HepG2 (cell line): ENCODE measurements around the gene GCH1. TPM values are rescaled to one million over a fixed set of nuclear protein-coding genes. Genes with fewer than 3 reads are reported as not detected.

ENCODE experiments used
- ATAC-seq: fragments of 200-7000 bp; cut with Tn5 transposase; 3 replicates; pipeline ENCODE4 v1.9.1; 2020; ENCODE audit warnings: mild to moderate bottlenecking, moderate library complexity
- BruUV-seq: library from RNA; stranded (reverse); fragments of 400-500 nt; replicated peaks from 2 replicates; lab custom pipeline; 2021; lab: Mats Ljungman, UMichigan
- CTCF ChIA-PET: fragments of 300-600 bp; formaldehyde crosslinking; extraction: SDS; loops from one replicate; lab custom pipeline; 2021; ENCODE audit warnings: low total read pairs, inconsistent platforms, low intra/inter-chr PET ratio; lab: Yijun Ruan, JAX
- POLR2A ChIA-PET: fragments of 350-600 bp; sonication (Branson Sonifier 250); formaldehyde crosslinking; loops from one replicate; lab custom pipeline; 2020; ENCODE audit warnings: antibody characterized with exemption, inconsistent platforms; lab: Yijun Ruan, JAX
- DNase-seq: peaks from one replicate; pipeline ENCODE4 v3.0.0-alpha.2; 2015; ENCODE audit warnings: low spot score
- FAIRE-seq: peaks from 3 replicates; lab custom pipeline; 2011; peaks lifted over from hg19 to GRCh38; lab: Jason Lieb, UNC
- H2AFZ ChIP-seq: one replicate; pipeline ENCODE4 v1.6.1; 2011; ENCODE audit warnings: low read length, inconsistent platforms
- H3K27ac ChIP-seq: fragments of 300-600 bp; 3 replicates; pipeline ENCODE4 v1.8.0; 2011; ENCODE audit warnings: mixed run types, mild to moderate bottlenecking, mixed read lengths, low read length, inconsistent platforms; ENCODE audit not compliant: insufficient read depth; ENCODE audit errors: extremely low read length
- H3K27me3 ChIP-seq, 2 experiments: fragments of 200-600 bp in 1 of 2; 2 replicates in 1 of 2; 3 replicates in 1 of 2; pipeline versions ENCODE4 v1.6.0 to v1.8.0; 2011; ENCODE audit warnings: low read length in 2 of 2, mild to moderate bottlenecking in 2 of 2, moderate library complexity in 2 of 2, inconsistent platforms in 1 of 2; ENCODE audit not compliant: insufficient read depth in 2 of 2, control insufficient read depth in 1 of 2
- H3K36me3 ChIP-seq, 2 experiments: fragments of 200-600 bp in 1 of 2; replicated peaks in 1 of 2; 2 replicates in 1 of 2; 3 replicates in 1 of 2; pipeline versions ENCODE4 v1.5.1 to v1.8.0; 2011; ENCODE audit warnings: low read length in 2 of 2, inconsistent platforms in 1 of 2; ENCODE audit not compliant: insufficient read depth in 2 of 2, control insufficient read depth in 1 of 2
- H3K4me1 ChIP-seq: 2 replicates; pipeline ENCODE4 v1.5.1; 2012; ENCODE audit warnings: low read length, inconsistent platforms; ENCODE audit not compliant: insufficient read depth
- H3K4me2 ChIP-seq: 2 replicates; pipeline ENCODE4 v1.6.0; 2011; ENCODE audit warnings: low read depth, low read length, inconsistent platforms
- H3K4me3 ChIP-seq, 3 experiments: fragments of 200-600 bp in 1 of 3; sonication (generic), shearing (Covaris generic) in 1 of 3; replicated peaks in 1 of 3; 2 replicates each; pipeline ENCODE4 v1.5.1; 2011 to 2016; ENCODE audit warnings: low read length in 3 of 3, inconsistent platforms in 2 of 3, low read depth in 2 of 3, mild to moderate bottlenecking in 2 of 3, control low read depth in 1 of 3, mixed read lengths in 1 of 3; ENCODE audit not compliant: insufficient read depth in 1 of 3
- H3K79me2 ChIP-seq: one replicate; pipeline ENCODE4 v1.6.1; 2011; ENCODE audit warnings: low read length, inconsistent platforms; ENCODE audit not compliant: insufficient read depth
- H3K9ac ChIP-seq: 2 replicates; pipeline ENCODE4 v1.6.0; 2011; ENCODE audit warnings: mild to moderate bottlenecking, low read depth, low read length, inconsistent platforms; ENCODE audit not compliant: insufficient read depth
- H3K9me3 ChIP-seq: 2 replicates; pipeline ENCODE4 v1.5.1; 2012; ENCODE audit warnings: mild to moderate bottlenecking, low read length
- H4K20me1 ChIP-seq: 2 replicates; pipeline ENCODE4 v1.6.0; 2011; ENCODE audit warnings: inconsistent platforms, mild to moderate bottlenecking, low read length, moderate library complexity; ENCODE audit not compliant: insufficient read depth
- ATRX ChIP-seq: sonication (generic); formaldehyde crosslinking; IDR thresholded peaks from 2 replicates; pipeline ENCODE4 v1.4.0; 2020; ENCODE audit warnings: missing genetic modification reagents, borderline replicate concordance
- FOXK1 ChIP-seq: sonication (generic); formaldehyde crosslinking; IDR thresholded peaks from 2 replicates; pipeline ENCODE4 v1.4.0; 2020; ENCODE audit warnings: low read depth, missing genetic modification reagents, borderline replicate concordance
- HNRNPH1 ChIP-seq: fragments of 200-400 bp; formaldehyde crosslinking; optimal IDR thresholded peaks from 2 replicates; pipeline ENCODE3; 2017; ENCODE audit warnings: mild to moderate bottlenecking, low read depth, low read length
- NFE2L1 ChIP-seq: sonication (generic); formaldehyde crosslinking; IDR thresholded peaks from 2 replicates; pipeline ENCODE4 v1.4.0; 2020; ENCODE audit warnings: missing genetic modification reagents, mild to moderate bottlenecking, borderline replicate concordance
- NR2F2 ChIP-seq: IDR thresholded peaks from 2 replicates; pipeline ENCODE4 v1.6.1; 2012; ENCODE audit warnings: low read depth, inconsistent platforms, borderline replicate concordance
- NR2F6 ChIP-seq, 2 experiments: IDR thresholded peaks; 2 replicates each; pipeline ENCODE4 v1.6.1; 2016; ENCODE audit warnings: antibody characterized with exemption in 1 of 2, mild to moderate bottlenecking in 1 of 2
- PPARG ChIP-seq: conservative IDR thresholded peaks from 2 replicates; pipeline ENCODE4 v1.6.1; 2016; ENCODE audit warnings: missing biosample characterization, missing genetic modification reagents
- RFX1 ChIP-seq: fragments of 450-650 bp; IDR thresholded peaks from 2 replicates; pipeline ENCODE4 v1.6.1; 2017
- SSRP1 ChIP-seq: IDR thresholded peaks from 2 replicates; pipeline ENCODE4 v1.6.1; 2016; ENCODE audit warnings: control low read depth
- ZFP37 ChIP-seq: sonication (generic); formaldehyde crosslinking; IDR thresholded peaks from 2 replicates; pipeline ENCODE4 v1.4.0; 2020; ENCODE audit warnings: missing genetic modification reagents, borderline replicate concordance
- ZNF264 ChIP-seq: sonication (generic); formaldehyde crosslinking; IDR thresholded peaks from 2 replicates; pipeline ENCODE4 v1.4.0; 2020; ENCODE audit warnings: missing genetic modification reagents
- ZNF674 ChIP-seq: sonication (generic); formaldehyde crosslinking; IDR thresholded peaks from 2 replicates; pipeline ENCODE4 v1.5.0; 2020; ENCODE audit warnings: low read depth, mild to moderate bottlenecking, missing genetic modification reagents
- WGBS: methylation state at CpG from one replicate; pipeline ENCODE4 v1.1.6; 2017; ENCODE audit warnings: low lambda C conversion rate; 5-methylcytosine and 5-hydroxymethylcytosine counted together
- in situ Hi-C: cut with HindIII; loops from 2 replicates; pipeline ENCODE4 v1.10.0; 2017; ENCODE audit warnings: low pct_unique_long_range_greater_than_20kb; ENCODE audit not compliant: extremely low pct_ligation_motif_present
- intact Hi-C: fragments of 100-400 bp; cut with micrococcal nuclease; formaldehyde crosslinking; loops from one replicate; pipeline ENCODE4 v1.10.0; 2022; ENCODE audit not compliant: unreplicated experiment
- polyA plus RNA-seq, 8 experiments: library from polyadenylated mRNA; depleted of rRNA in 3 of 8; stranded (reverse) in 7 of 8; unstranded in 1 of 8; fragments of >200 nt; fragmentation: Illumina TruSeq in 4 of 8; extraction: Trizol in 4 of 8; gene quantifications; 2 replicates each; pipeline versions ENCODE4 v1.2.1 to v1.2.3, GENCODE V29; 2011 to 2016; ENCODE audit warnings: low read depth in 4 of 8, missing spikeins in 1 of 8, mixed read lengths in 1 of 8; ENCODE audit not compliant: insufficient read depth in 1 of 8
- total RNA-seq, 5 experiments: library from RNA; depleted of rRNA; stranded (reverse); fragments of >200 nt; fragmentation: Illumina TruSeq; extraction: Trizol; gene quantifications; 2 replicates each; pipeline ENCODE4 v1.2.3, GENCODE V29; 2016; ENCODE audit warnings: low read depth in 1 of 5
- TF ChIP-seq, protein P1 (sequence below): sonication (generic); formaldehyde crosslinking; conservative IDR thresholded peaks from 2 replicates; pipeline ENCODE4 v1.4.0; 2020; ENCODE audit warnings: missing genetic modification reagents
- TF ChIP-seq, protein P2 (sequence below): sonication (generic); formaldehyde crosslinking; IDR thresholded peaks from 2 replicates; pipeline ENCODE4 v1.4.0; 2020; ENCODE audit warnings: missing genetic modification reagents
- TF ChIP-seq, protein P3 (sequence below): IDR thresholded peaks from 2 replicates; pipeline ENCODE4 v1.6.1; 2016; ENCODE audit warnings: low read depth, missing genetic modification reagents, missing compliant biosample characterization

The GCH1 gene
- total and polyA plus RNA-seq, 2 of the 13 experiments (the other 11 are each of a cell fraction or from before 2014, with no cell fraction given): 15.0 to 25.2 TPM

DNA sequence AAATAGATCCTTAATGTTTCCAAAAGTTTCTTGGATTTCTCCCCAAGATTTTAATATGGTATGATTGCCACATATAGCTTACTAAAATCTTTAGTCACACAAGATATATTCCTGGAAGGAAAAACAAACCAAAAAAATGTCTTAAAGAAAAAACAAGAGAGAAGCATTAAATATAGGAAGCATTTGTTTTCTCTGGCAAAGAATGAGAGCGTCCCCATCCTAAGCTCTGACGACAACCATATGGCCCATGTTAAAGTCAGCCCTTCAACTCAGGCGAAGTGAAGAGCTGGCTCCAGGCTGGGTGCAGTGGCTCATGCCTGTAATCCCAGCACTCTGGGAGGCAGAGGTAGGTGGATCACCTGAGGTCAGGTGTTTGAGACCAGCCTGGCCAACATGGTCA lies 35.6 kb downstream of the GCH1 start:
- no peaks in the 10 kb centered on the region for H4K20me1 ChIP-seq
- DNase-seq (no peak), ATAC-seq (no peak), FAIRE-seq (no peak)
- peaks cover 36% of the 10 kb centered on the region for H3K4me1 ChIP-seq
- ChIA-PET CTCF (no interaction called here), POLR2A (interaction anchor here (0.6 kb wide), 1 partner anchor 13 kb away, joined by 6 read pairs; no protein-coding TSS in a partner anchor)
- BruUV-seq: no TSS peak
- WGBS: 97% methylated on average over 3 of the region's 3 CpGs
- no peak overlapping the region for H3K9ac ChIP-seq
- no peak overlapping the region for H3K4me2 ChIP-seq
- peaks cover 21% of the 10 kb centered on the region for H3K79me2 ChIP-seq
- 0 out of 5 replicates have a peak, but pooled peaks cover 0 to 5% of the 10 kb centered on the region in 2 experiments for H3K36me3 ChIP-seq
- in situ Hi-C loops (no loop called here), intact Hi-C loops (no loop called here)
- H3K27ac ChIP-seq: no peak overlapping the region
- no peak overlapping the region for H3K4me3 ChIP-seq
- TF ChIP-seq, protein P1, sequence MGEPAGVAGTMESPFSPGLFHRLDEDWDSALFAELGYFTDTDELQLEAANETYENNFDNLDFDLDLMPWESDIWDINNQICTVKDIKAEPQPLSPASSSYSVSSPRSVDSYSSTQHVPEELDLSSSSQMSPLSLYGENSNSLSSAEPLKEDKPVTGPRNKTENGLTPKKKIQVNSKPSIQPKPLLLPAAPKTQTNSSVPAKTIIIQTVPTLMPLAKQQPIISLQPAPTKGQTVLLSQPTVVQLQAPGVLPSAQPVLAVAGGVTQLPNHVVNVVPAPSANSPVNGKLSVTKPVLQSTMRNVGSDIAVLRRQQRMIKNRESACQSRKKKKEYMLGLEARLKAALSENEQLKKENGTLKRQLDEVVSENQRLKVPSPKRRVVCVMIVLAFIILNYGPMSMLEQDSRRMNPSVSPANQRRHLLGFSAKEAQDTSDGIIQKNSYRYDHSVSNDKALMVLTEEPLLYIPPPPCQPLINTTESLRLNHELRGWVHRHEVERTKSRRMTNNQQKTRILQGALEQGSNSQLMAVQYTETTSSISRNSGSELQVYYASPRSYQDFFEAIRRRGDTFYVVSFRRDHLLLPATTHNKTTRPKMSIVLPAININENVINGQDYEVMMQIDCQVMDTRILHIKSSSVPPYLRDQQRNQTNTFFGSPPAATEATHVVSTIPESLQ (CRISPR knock-in tag): no peak
- TF ChIP-seq RFX1 (no peak), ZFP37 (CRISPR knock-in tag) (no peak), ATRX (CRISPR knock-in tag) (no peak), SSRP1 (CRISPR knock-in tag) (no peak), ZNF264 (CRISPR knock-in tag) (no peak), PPARG (CRISPR knock-in tag) (no peak), FOXK1 (CRISPR knock-in tag) (no peak), NFE2L1 (CRISPR knock-in tag) (no peak), ZNF674 (CRISPR knock-in tag) (no peak), NR2F6 (IDR thresholded peaks at IDR 0.05) (no peak), NR2F6 (CRISPR knock-in tag; IDR thresholded peaks at IDR 0.05) (no peak), HNRNPH1 (no peak), NR2F2 (no peak)
- TF ChIP-seq, protein P2, sequence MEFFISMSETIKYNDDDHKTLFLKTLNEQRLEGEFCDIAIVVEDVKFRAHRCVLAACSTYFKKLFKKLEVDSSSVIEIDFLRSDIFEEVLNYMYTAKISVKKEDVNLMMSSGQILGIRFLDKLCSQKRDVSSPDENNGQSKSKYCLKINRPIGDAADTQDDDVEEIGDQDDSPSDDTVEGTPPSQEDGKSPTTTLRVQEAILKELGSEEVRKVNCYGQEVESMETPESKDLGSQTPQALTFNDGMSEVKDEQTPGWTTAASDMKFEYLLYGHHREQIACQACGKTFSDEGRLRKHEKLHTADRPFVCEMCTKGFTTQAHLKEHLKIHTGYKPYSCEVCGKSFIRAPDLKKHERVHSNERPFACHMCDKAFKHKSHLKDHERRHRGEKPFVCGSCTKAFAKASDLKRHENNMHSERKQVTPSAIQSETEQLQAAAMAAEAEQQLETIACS: no peak
- TF ChIP-seq, protein P3, sequence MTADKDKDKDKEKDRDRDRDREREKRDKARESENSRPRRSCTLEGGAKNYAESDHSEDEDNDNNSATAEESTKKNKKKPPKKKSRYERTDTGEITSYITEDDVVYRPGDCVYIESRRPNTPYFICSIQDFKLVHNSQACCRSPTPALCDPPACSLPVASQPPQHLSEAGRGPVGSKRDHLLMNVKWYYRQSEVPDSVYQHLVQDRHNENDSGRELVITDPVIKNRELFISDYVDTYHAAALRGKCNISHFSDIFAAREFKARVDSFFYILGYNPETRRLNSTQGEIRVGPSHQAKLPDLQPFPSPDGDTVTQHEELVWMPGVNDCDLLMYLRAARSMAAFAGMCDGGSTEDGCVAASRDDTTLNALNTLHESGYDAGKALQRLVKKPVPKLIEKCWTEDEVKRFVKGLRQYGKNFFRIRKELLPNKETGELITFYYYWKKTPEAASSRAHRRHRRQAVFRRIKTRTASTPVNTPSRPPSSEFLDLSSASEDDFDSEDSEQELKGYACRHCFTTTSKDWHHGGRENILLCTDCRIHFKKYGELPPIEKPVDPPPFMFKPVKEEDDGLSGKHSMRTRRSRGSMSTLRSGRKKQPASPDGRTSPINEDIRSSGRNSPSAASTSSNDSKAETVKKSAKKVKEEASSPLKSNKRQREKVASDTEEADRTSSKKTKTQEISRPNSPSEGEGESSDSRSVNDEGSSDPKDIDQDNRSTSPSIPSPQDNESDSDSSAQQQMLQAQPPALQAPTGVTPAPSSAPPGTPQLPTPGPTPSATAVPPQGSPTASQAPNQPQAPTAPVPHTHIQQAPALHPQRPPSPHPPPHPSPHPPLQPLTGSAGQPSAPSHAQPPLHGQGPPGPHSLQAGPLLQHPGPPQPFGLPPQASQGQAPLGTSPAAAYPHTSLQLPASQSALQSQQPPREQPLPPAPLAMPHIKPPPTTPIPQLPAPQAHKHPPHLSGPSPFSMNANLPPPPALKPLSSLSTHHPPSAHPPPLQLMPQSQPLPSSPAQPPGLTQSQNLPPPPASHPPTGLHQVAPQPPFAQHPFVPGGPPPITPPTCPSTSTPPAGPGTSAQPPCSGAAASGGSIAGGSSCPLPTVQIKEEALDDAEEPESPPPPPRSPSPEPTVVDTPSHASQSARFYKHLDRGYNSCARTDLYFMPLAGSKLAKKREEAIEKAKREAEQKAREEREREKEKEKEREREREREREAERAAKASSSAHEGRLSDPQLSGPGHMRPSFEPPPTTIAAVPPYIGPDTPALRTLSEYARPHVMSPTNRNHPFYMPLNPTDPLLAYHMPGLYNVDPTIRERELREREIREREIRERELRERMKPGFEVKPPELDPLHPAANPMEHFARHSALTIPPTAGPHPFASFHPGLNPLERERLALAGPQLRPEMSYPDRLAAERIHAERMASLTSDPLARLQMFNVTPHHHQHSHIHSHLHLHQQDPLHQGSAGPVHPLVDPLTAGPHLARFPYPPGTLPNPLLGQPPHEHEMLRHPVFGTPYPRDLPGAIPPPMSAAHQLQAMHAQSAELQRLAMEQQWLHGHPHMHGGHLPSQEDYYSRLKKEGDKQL (CRISPR knock-in tag): no peak
- TF ChIP-seq, all 625 proteins: peak for 0
- no peak overlapping the region for H2AFZ ChIP-seq
- no peaks in the 10 kb centered on the region for H3K9me3 ChIP-seq
- H3K27me3 ChIP-seq: no peaks in the 10 kb centered on the region
